ENCODE results near the gene RHEBL1.

- no peak for TF ChIP-seq YY1 (IDR thresholded peaks at IDR 0.05; ENCODE audit: low read depth)
- TF ChIP-seq REST (IDR thresholded peaks at IDR 0.05; ENCODE audit: low read depth), result no peak
- no peak for TF ChIP-seq TAF1 (IDR thresholded peaks at IDR 0.05; ENCODE audit: low read depth)
- TF ChIP-seq CEBPB (IDR thresholded peaks at IDR 0.05), result no peak
- TF ChIP-seq RAD21 (IDR thresholded peaks at IDR 0.05; ENCODE audit: low read depth), result no peak
- TF ChIP-seq EP300 (IDR thresholded peaks at IDR 0.05; ENCODE audit: borderline replicate concordance), result no peak
- no peak for TF ChIP-seq FOXM1 (IDR thresholded peaks at IDR 0.05; ENCODE audit: borderline replicate concordance, low read depth)
- no peak for TF ChIP-seq MAX (IDR thresholded peaks at IDR 0.05)
Measured at GRCh38 chr12:49026678-49027480, 42.9 kb downstream of the RHEBL1 start.

All from Ishikawa (cell line).